HepG2 (cell line): ENCODE results near the gene LRRC43. TPM values are rescaled to one million over a fixed set of nuclear protein-coding genes. Genes with fewer than 3 reads are reported as not detected.

Source experiments
- HNF4G ChIP-seq, 2 experiments: sonication (generic) in 1 of 2; formaldehyde crosslinking in 1 of 2; IDR thresholded peaks; 2 replicates each; pipeline versions ENCODE4 v1.4.0 to v1.6.1; 2011 to 2020; ENCODE audit warnings: borderline replicate concordance in 2 of 2, low read depth in 2 of 2, mild to moderate bottlenecking in 2 of 2, low read length in 1 of 2, missing genetic modification reagents in 1 of 2, moderate library complexity in 1 of 2
- MEF2D ChIP-seq: sonication (generic); formaldehyde crosslinking; IDR thresholded peaks from 2 replicates; pipeline ENCODE4 v1.5.1; 2020; ENCODE audit warnings: mild to moderate bottlenecking, missing genetic modification reagents
- ONECUT2 ChIP-seq: sonication (generic); formaldehyde crosslinking; IDR thresholded peaks from 2 replicates; pipeline ENCODE4 v1.4.0; 2020; ENCODE audit warnings: missing genetic modification reagents
- PITX1 ChIP-seq: sonication (generic); formaldehyde crosslinking; IDR thresholded peaks from 2 replicates; pipeline ENCODE4 v1.5.1; 2020; ENCODE audit warnings: mild to moderate bottlenecking, missing genetic modification reagents
- TBL1XR1 ChIP-seq: fragments of 150-350 bp; IDR thresholded peaks from 2 replicates; pipeline ENCODE4 v1.6.1; 2014; ENCODE audit warnings: borderline replicate concordance, low read length; ENCODE audit not compliant: partially characterized antibody
- TBX2 ChIP-seq: sonication (generic); formaldehyde crosslinking; IDR thresholded peaks from 2 replicates; pipeline ENCODE4 v1.5.0; 2020; ENCODE audit warnings: missing genetic modification reagents, mild to moderate bottlenecking, borderline replicate concordance
- TFDP2 ChIP-seq: sonication (generic); formaldehyde crosslinking; IDR thresholded peaks from 2 replicates; pipeline ENCODE4 v1.4.0; 2020; ENCODE audit warnings: missing genetic modification reagents
- ZBTB44 ChIP-seq: sonication (generic); formaldehyde crosslinking; IDR thresholded peaks from 2 replicates; pipeline ENCODE4 v1.4.0; 2020; ENCODE audit warnings: missing genetic modification reagents
- ZMYM2 ChIP-seq: sonication (generic); formaldehyde crosslinking; IDR thresholded peaks from 2 replicates; pipeline ENCODE4 v1.8.0; 2022; ENCODE audit warnings: mild to moderate bottlenecking, missing genetic modification reagents
- ZNF501 ChIP-seq: sonication (generic); formaldehyde crosslinking; IDR thresholded peaks from 2 replicates; pipeline ENCODE4 v1.5.1; 2020; ENCODE audit warnings: mild to moderate bottlenecking, moderate library complexity, missing genetic modification reagents
- ZNF558 ChIP-seq: sonication (generic); formaldehyde crosslinking; IDR thresholded peaks from 2 replicates; pipeline ENCODE4 v1.9.0; 2022; ENCODE audit warnings: mild to moderate bottlenecking, missing genetic modification reagents, borderline replicate concordance
- ZNF672 ChIP-seq: sonication (generic); formaldehyde crosslinking; IDR thresholded peaks from 2 replicates; pipeline ENCODE4 v1.8.1; 2022; ENCODE audit warnings: missing genetic modification reagents
- polyA plus RNA-seq, 8 experiments: library from polyadenylated mRNA; depleted of rRNA in 3 of 8; stranded (reverse) in 7 of 8; unstranded in 1 of 8; fragments of >200 nt; fragmentation: Illumina TruSeq in 4 of 8; extraction: Trizol in 4 of 8; gene quantifications; 2 replicates each; pipeline versions ENCODE4 v1.2.1 to v1.2.3, GENCODE V29; 2011 to 2016; ENCODE audit warnings: low read depth in 4 of 8, missing spikeins in 1 of 8, mixed read lengths in 1 of 8; ENCODE audit not compliant: insufficient read depth in 1 of 8
- total RNA-seq, 5 experiments: library from RNA; depleted of rRNA; stranded (reverse); fragments of >200 nt; fragmentation: Illumina TruSeq; extraction: Trizol; gene quantifications; 2 replicates each; pipeline ENCODE4 v1.2.3, GENCODE V29; 2016; ENCODE audit warnings: low read depth in 1 of 5
- TF ChIP-seq, protein P1 (sequence below): sonication (generic); formaldehyde crosslinking; IDR thresholded peaks from 2 replicates; pipeline ENCODE4 v1.5.1; 2020; ENCODE audit warnings: mild to moderate bottlenecking, missing genetic modification reagents, borderline replicate concordance
- TF ChIP-seq, protein P2 (sequence below): sonication (generic); formaldehyde crosslinking; IDR thresholded peaks from 2 replicates; pipeline ENCODE4 v1.4.0; 2020; ENCODE audit warnings: missing genetic modification reagents

Gene LRRC43
- total and polyA plus RNA-seq, 2 of the 13 experiments (the other 11 are each of a cell fraction or from before 2014, with no cell fraction given) = not detected

- TF ChIP-seq ZMYM2 (CRISPR knock-in tag) (0 out of 2 replicates have a peak, but pooled peaks have one; percentile 8), ONECUT2 (CRISPR knock-in tag) (peak; percentile 68; the same call in 1 of the 2 replicates), ZNF501 (CRISPR knock-in tag) (no peak; the same call in 1 of the 2 replicates), ZBTB44 (CRISPR knock-in tag) (no peak), ZNF558 (CRISPR knock-in tag) (peak; percentile 44; the same call in 1 of the 2 replicates), TBX2 (peak; percentile 24; the same call in 1 of the 2 replicates), ZNF672 (CRISPR knock-in tag) (no peak), PITX1 (CRISPR knock-in tag) (no peak; the same call in 1 of the 2 replicates), TBL1XR1 (no peak), TFDP2 (CRISPR knock-in tag) (peak; percentile 83), MEF2D (CRISPR knock-in tag) (no peak), HNF4G (IDR thresholded peaks at IDR 0.05; ENCODE audit: borderline replicate concordance, low read depth, low read length) (no peak), HNF4G (CRISPR knock-in tag; IDR thresholded peaks at IDR 0.05; ENCODE audit: borderline replicate concordance, low read depth) (no peak)
- TF ChIP-seq, protein P1, sequence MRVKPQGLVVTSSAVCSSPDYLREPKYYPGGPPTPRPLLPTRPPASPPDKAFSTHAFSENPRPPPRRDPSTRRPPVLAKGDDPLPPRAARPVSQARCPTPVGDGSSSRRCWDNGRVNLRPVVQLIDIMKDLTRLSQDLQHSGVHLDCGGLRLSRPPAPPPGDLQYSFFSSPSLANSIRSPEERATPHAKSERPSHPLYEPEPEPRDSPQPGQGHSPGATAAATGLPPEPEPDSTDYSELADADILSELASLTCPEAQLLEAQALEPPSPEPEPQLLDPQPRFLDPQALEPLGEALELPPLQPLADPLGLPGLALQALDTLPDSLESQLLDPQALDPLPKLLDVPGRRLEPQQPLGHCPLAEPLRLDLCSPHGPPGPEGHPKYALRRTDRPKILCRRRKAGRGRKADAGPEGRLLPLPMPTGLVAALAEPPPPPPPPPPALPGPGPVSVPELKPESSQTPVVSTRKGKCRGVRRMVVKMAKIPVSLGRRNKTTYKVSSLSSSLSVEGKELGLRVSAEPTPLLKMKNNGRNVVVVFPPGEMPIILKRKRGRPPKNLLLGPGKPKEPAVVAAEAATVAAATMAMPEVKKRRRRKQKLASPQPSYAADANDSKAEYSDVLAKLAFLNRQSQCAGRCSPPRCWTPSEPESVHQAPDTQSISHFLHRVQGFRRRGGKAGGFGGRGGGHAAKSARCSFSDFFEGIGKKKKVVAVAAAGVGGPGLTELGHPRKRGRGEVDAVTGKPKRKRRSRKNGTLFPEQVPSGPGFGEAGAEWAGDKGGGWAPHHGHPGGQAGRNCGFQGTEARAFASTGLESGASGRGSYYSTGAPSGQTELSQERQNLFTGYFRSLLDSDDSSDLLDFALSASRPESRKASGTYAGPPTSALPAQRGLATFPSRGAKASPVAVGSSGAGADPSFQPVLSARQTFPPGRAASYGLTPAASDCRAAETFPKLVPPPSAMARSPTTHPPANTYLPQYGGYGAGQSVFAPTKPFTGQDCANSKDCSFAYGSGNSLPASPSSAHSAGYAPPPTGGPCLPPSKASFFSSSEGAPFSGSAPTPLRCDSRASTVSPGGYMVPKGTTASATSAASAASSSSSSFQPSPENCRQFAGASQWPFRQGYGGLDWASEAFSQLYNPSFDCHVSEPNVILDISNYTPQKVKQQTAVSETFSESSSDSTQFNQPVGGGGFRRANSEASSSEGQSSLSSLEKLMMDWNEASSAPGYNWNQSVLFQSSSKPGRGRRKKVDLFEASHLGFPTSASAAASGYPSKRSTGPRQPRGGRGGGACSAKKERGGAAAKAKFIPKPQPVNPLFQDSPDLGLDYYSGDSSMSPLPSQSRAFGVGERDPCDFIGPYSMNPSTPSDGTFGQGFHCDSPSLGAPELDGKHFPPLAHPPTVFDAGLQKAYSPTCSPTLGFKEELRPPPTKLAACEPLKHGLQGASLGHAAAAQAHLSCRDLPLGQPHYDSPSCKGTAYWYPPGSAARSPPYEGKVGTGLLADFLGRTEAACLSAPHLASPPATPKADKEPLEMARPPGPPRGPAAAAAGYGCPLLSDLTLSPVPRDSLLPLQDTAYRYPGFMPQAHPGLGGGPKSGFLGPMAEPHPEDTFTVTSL = no peak
- TF ChIP-seq, protein P2, sequence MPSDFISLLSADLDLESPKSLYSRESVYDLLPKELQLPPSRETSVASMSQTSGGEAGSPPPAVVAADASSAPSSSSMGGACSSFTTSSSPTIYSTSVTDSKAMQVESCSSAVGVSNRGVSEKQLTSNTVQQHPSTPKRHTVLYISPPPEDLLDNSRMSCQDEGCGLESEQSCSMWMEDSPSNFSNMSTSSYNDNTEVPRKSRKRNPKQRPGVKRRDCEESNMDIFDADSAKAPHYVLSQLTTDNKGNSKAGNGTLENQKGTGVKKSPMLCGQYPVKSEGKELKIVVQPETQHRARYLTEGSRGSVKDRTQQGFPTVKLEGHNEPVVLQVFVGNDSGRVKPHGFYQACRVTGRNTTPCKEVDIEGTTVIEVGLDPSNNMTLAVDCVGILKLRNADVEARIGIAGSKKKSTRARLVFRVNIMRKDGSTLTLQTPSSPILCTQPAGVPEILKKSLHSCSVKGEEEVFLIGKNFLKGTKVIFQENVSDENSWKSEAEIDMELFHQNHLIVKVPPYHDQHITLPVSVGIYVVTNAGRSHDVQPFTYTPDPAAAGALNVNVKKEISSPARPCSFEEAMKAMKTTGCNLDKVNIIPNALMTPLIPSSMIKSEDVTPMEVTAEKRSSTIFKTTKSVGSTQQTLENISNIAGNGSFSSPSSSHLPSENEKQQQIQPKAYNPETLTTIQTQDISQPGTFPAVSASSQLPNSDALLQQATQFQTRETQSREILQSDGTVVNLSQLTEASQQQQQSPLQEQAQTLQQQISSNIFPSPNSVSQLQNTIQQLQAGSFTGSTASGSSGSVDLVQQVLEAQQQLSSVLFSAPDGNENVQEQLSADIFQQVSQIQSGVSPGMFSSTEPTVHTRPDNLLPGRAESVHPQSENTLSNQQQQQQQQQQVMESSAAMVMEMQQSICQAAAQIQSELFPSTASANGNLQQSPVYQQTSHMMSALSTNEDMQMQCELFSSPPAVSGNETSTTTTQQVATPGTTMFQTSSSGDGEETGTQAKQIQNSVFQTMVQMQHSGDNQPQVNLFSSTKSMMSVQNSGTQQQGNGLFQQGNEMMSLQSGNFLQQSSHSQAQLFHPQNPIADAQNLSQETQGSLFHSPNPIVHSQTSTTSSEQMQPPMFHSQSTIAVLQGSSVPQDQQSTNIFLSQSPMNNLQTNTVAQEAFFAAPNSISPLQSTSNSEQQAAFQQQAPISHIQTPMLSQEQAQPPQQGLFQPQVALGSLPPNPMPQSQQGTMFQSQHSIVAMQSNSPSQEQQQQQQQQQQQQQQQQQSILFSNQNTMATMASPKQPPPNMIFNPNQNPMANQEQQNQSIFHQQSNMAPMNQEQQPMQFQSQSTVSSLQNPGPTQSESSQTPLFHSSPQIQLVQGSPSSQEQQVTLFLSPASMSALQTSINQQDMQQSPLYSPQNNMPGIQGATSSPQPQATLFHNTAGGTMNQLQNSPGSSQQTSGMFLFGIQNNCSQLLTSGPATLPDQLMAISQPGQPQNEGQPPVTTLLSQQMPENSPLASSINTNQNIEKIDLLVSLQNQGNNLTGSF (CRISPR knock-in tag) = peak; percentile 96
Measured at GRCh38 chr12:122226366-122227125, 43.6 kb downstream of the LRRC43 start (continued).
